Loucy (cell line): ENCODE measurements around the gene LCMT1.
"Not testable (repeated sequence)": the region's sequence is repeated elsewhere in the genome, so short reads cannot be mapped to it uniquely, and the experiment has no call there.

Experiments used
- H2AFZ ChIP-seq: fragments of 200-600 bp; sonication (generic); 2 replicates; pipeline ENCODE4 v1.6.0; 2016; ENCODE audit warnings: antibody characterized with exemption, mild to moderate bottlenecking, low read length, moderate library complexity
- H3F3A ChIP-seq: fragments of 200-600 bp; 2 replicates; pipeline ENCODE4 v1.6.0; 2016; ENCODE audit warnings: antibody characterized with exemption, low read depth, mild to moderate bottlenecking
- H3K27me3 ChIP-seq: fragments of 200-600 bp; sonication (generic); 2 replicates; pipeline ENCODE4 v1.6.1; 2014; ENCODE audit warnings: low read length, mild to moderate bottlenecking; ENCODE audit not compliant: insufficient read depth, poor library complexity, severe bottlenecking
- H3K36me3 ChIP-seq: fragments of 200-600 bp; sonication (generic); 2 replicates; pipeline ENCODE4 v1.6.1; 2016; ENCODE audit warnings: low read length; ENCODE audit not compliant: insufficient read depth
- H3K4me1 ChIP-seq: fragments of 200-600 bp; sonication (generic); 2 replicates; pipeline ENCODE4 v1.5.1; 2014; ENCODE audit warnings: low read length, mild to moderate bottlenecking; ENCODE audit not compliant: insufficient read depth, poor library complexity, severe bottlenecking
- H3K4me2 ChIP-seq: fragments of 200-600 bp; sonication (generic); 2 replicates; pipeline ENCODE4 v1.6.0; 2014; ENCODE audit warnings: antibody characterized with exemption, low read length, low read depth, mild to moderate bottlenecking; ENCODE audit not compliant: poor library complexity, severe bottlenecking
- H3K4me3 ChIP-seq: fragments of 200-600 bp; sonication (generic); 2 replicates; pipeline ENCODE4 v1.5.1; 2014; ENCODE audit warnings: low read length, mild to moderate bottlenecking, mixed read lengths; ENCODE audit not compliant: poor library complexity, severe bottlenecking
- H3K79me2 ChIP-seq: fragments of 200-600 bp; sonication (generic); 2 replicates; pipeline ENCODE4 v1.6.1; 2014; ENCODE audit warnings: low read length; ENCODE audit not compliant: insufficient read depth
- H3K9ac ChIP-seq: fragments of 200-600 bp; sonication (generic); 2 replicates; pipeline ENCODE4 v1.6.0; 2014; ENCODE audit warnings: mild to moderate bottlenecking, low read depth, low read length, moderate library complexity; ENCODE audit not compliant: poor library complexity, severe bottlenecking
- H3K9me2 ChIP-seq: fragments of 200-600 bp; sonication (generic); replicated peaks from 2 replicates; pipeline ENCODE4 v1.6.1; 2016; ENCODE audit warnings: low read depth, low read length, mixed read lengths
- H3K9me3 ChIP-seq: fragments of 200-600 bp; sonication (generic); 2 replicates; pipeline ENCODE4 v1.6.1; 2014; ENCODE audit warnings: mild to moderate bottlenecking, antibody characterized with exemption, low read length, low read depth; ENCODE audit not compliant: insufficient read depth
- H4K20me1 ChIP-seq: fragments of 200-600 bp; sonication (generic); 2 replicates; pipeline ENCODE4 v1.6.0; 2014; ENCODE audit warnings: antibody characterized with exemption, low read length, mild to moderate bottlenecking; ENCODE audit not compliant: insufficient read depth, poor library complexity, severe bottlenecking
- CTCF ChIP-seq: fragments of 200-600 bp; sonication (generic); conservative IDR thresholded peaks from 2 replicates; pipeline ENCODE4 v1.5.1; 2014; ENCODE audit warnings: mild to moderate bottlenecking, antibody characterized with exemption, low read length
- EZH2phosphoT487 ChIP-seq: fragments of 200-600 bp; IDR thresholded peaks from 2 replicates; pipeline ENCODE4 v1.6.1; 2018; ENCODE audit warnings: antibody characterized with exemption, mild to moderate bottlenecking, moderate library complexity, borderline replicate concordance

LCMT1 gene

GRCh38 chr16:25111403-25112166, at the start of gene LCMT1:
LCMT1 (plus strand) TSS chr16:25111742; CDS start chr16:25111884, 142 bp downstream.
- no peaks in the 10 kb centered on the region for H3K27me3 ChIP-seq
- H3K79me2 ChIP-seq = peaks cover 56% of the 10 kb centered on the region
- peak within 1 kb of the TSS; percentile 82 for H3K9ac ChIP-seq
- H4K20me1 ChIP-seq = peaks cover 7% of the 10 kb centered on the region
- H3K4me1 ChIP-seq = peaks cover 26% of the 10 kb centered on the region
- no peaks in the 10 kb centered on the region for H3K9me3 ChIP-seq
- H3F3A ChIP-seq = peaks cover 3% of the 10 kb centered on the region; the same call in 1 of the 2 replicates
- no peaks in the 10 kb centered on the region for H3K9me2 ChIP-seq
- H3K36me3 ChIP-seq = no peaks in the 10 kb centered on the region
- TF ChIP-seq CTCF (no peak), EZH2phosphoT487 (no peak)
- peak within 1 kb of the TSS; percentile 88 for H2AFZ ChIP-seq
- peak within 1 kb of the TSS; percentile 84 for H3K4me2 ChIP-seq
- peak within 1 kb of the TSS; percentile 90 for H3K4me3 ChIP-seq

DNA sequence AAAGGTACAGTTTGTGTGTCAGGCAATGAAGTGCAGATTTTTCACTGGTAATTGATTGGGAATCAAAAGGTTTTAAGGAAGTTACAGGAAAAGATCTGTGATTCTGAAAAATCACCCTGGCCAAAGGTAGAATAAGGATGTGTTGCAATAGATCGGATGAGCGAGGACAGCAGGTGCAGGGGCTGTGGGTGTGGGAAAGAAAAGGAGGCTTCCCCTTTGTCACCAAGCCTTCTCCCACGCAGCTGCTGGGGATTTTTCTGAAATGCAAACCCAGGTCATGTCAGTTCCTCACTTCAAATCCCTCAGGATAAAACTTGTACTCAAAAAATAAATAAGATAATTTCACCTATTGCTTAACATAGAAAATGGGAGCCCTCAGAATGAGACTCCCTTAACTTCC, 48.4 kb upstream of the LCMT1 start:
- Histone ChIP-seq H3K36me3 (no peaks in the 10 kb centered on the region), H3K27me3 (no peaks in the 10 kb centered on the region), H3K4me1 (peaks cover 34% of the 10 kb centered on the region), H3K4me2 (no peak overlapping the region), H2AFZ (no peak overlapping the region), H4K20me1 (no peaks in the 10 kb centered on the region), H3K9me3 (no peaks in the 10 kb centered on the region), H3K9me2 (no peaks in the 10 kb centered on the region), H3K79me2 (peaks cover 10% of the 10 kb centered on the region; the same call in 1 of the 2 replicates), H3K4me3 (no peak overlapping the region), H3K9ac (peak overlapping the region; percentile 37), H3F3A (peaks cover 3% of the 10 kb centered on the region; the same call in 1 of the 2 replicates)
- TF ChIP-seq CTCF = no peak
- TF ChIP-seq EZH2phosphoT487 = no peak

DNA sequence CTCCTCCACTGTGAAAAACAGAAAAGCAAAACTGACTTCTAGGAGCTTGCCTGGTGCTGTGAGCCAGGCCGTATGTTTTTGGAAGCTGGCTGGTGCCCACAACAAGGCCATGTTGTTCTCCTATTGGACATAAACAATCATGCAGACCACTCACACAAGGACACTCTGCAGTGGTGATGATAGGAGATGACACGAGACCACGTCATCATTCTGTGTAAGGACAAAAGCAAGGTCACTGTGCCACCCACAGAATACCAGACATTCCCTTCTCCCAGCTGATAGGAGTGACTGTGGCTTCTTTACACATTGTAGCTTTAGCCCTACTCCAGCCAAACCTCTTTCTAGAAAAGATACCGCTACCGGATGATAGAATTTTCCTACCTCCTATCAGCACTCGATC, 47.7 kb upstream of the LCMT1 start:
- no peaks in the 10 kb centered on the region for H3K9me3 ChIP-seq

GRCh38 chr16:25064281-25064680, 47.3 kb upstream of the LCMT1 start:
- H3F3A ChIP-seq, H3K4me2 ChIP-seq, H3K36me3 ChIP-seq, H3K4me3 ChIP-seq, H3K9me2 ChIP-seq, H3K9me3 ChIP-seq, H3K27me3 ChIP-seq, H4K20me1 ChIP-seq: not testable (repeated sequence)
- H3K79me2 ChIP-seq = peaks cover 17% of the 10 kb centered on the region; the same call in 1 of the 2 replicates
- H2AFZ ChIP-seq = 0 out of 2 replicates have a peak overlapping the region, but pooled peaks have one; percentile 2
- peaks cover 35% of the 10 kb centered on the region for H3K4me1 ChIP-seq
- H3K9ac ChIP-seq = peak overlapping the region; percentile 37

More for the DNA sequence above, 47.7 kb upstream of the LCMT1 start:
- Histone ChIP-seq H3K4me3 (no peak overlapping the region), H3K4me2 (no peak overlapping the region), H3K4me1 (peaks cover 35% of the 10 kb centered on the region), H3K36me3 (no peaks in the 10 kb centered on the region), H3K9me2 (no peaks in the 10 kb centered on the region), H4K20me1 (no peaks in the 10 kb centered on the region), H2AFZ (peak overlapping the region; percentile 57), H3F3A (peaks cover 3% of the 10 kb centered on the region; the same call in 1 of the 2 replicates), H3K79me2 (peaks cover 16% of the 10 kb centered on the region; the same call in 1 of the 2 replicates), H3K27me3 (no peaks in the 10 kb centered on the region), H3K9ac (peak overlapping the region; percentile 37)
- no peak for TF ChIP-seq CTCF
- no peak for TF ChIP-seq EZH2phosphoT487
